ENCODE measurements around the gene IKZF3.

DNA sequence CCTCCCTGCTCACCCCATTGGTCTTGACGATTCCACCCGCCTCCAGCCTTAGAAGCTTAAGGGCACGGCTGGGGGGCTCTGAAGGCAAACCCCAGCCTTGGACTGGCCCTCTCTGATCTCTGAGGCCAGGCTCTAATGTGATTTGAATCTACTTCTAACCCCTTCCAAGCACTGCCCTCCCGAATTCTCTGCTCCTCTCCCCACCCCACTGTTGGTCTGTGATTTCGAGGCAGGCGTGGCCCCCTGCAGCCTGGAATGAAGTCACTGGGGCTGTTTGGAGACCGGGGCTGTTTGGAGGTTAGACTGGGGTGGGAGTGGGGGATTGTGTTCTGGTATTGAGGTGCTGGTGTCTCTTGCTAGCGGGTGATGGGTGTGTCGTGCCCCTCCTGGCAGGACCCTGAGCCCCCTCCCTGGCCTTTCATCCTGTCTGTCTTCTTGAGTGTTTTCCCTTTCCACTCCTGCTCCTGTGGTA lies 124.2 kb downstream of the IKZF3 start:
- TF ChIP-seq, protein P1, sequence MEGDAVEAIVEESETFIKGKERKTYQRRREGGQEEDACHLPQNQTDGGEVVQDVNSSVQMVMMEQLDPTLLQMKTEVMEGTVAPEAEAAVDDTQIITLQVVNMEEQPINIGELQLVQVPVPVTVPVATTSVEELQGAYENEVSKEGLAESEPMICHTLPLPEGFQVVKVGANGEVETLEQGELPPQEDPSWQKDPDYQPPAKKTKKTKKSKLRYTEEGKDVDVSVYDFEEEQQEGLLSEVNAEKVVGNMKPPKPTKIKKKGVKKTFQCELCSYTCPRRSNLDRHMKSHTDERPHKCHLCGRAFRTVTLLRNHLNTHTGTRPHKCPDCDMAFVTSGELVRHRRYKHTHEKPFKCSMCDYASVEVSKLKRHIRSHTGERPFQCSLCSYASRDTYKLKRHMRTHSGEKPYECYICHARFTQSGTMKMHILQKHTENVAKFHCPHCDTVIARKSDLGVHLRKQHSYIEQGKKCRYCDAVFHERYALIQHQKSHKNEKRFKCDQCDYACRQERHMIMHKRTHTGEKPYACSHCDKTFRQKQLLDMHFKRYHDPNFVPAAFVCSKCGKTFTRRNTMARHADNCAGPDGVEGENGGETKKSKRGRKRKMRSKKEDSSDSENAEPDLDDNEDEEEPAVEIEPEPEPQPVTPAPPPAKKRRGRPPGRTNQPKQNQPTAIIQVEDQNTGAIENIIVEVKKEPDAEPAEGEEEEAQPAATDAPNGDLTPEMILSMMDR (IDR thresholded peaks at IDR 0.05): no peak
- no peak for TF ChIP-seq POLR2A (IDR thresholded peaks at IDR 0.05)
